NB4 (cell line): ENCODE data around the gene MAP7D2.

Experiments used
- DNase-seq: peaks from one replicate; pipeline ENCODE4 v3.0.0; 2010; ENCODE audit warnings: low read depth
- H3K4me3 ChIP-seq: one replicate; pipeline ENCODE4 v1.5.1; 2011; ENCODE audit warnings: mild to moderate bottlenecking, low read depth, low read length, moderate library complexity
- MYC ChIP-seq: IDR thresholded peaks from 2 replicates; pipeline ENCODE4 v1.6.1; 2011; ENCODE audit warnings: low read depth, low read length
- POLR2A ChIP-seq: IDR thresholded peaks from 2 replicates; pipeline ENCODE4 v1.6.1; 2011; ENCODE audit warnings: mild to moderate bottlenecking; ENCODE audit not compliant: insufficient read length; ENCODE audit errors: extremely low read depth
- TF ChIP-seq, protein P1 (sequence below): IDR thresholded peaks from one replicate; pipeline ENCODE4 v1.5.1; 2012; ENCODE audit warnings: low read depth, low read length
- TF ChIP-seq, protein P2 (sequence below): IDR thresholded peaks from 2 replicates; pipeline ENCODE4 v1.6.1; 2011; ENCODE audit warnings: low read depth, low read length

Gene MAP7D2

DNA sequence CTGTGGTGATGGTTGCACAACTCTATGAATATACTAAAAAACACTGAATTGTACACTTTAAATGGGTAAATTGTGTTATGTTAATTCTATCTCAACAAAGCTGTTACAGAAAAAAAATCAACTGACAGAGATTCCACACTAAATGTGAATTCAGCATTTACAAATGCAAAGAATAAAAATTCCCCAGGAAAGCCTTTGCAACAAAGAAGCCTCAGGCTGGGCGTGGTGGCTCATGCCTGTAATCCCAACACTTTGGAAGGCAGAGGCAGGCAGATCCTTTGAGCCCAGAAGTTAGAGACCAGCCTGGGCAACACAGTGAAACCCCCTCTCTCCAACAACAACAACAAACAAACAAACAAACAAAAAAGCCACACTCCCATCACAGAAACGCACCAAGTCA, 134.8 kb downstream of the MAP7D2 start:
- DNase-seq: no peak

GRCh38 chrX:19975845-19976244, 140.9 kb downstream of the MAP7D2 start:
- TF ChIP-seq, protein P1, sequence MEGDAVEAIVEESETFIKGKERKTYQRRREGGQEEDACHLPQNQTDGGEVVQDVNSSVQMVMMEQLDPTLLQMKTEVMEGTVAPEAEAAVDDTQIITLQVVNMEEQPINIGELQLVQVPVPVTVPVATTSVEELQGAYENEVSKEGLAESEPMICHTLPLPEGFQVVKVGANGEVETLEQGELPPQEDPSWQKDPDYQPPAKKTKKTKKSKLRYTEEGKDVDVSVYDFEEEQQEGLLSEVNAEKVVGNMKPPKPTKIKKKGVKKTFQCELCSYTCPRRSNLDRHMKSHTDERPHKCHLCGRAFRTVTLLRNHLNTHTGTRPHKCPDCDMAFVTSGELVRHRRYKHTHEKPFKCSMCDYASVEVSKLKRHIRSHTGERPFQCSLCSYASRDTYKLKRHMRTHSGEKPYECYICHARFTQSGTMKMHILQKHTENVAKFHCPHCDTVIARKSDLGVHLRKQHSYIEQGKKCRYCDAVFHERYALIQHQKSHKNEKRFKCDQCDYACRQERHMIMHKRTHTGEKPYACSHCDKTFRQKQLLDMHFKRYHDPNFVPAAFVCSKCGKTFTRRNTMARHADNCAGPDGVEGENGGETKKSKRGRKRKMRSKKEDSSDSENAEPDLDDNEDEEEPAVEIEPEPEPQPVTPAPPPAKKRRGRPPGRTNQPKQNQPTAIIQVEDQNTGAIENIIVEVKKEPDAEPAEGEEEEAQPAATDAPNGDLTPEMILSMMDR: no peak
- TF ChIP-seq MYC: no peak
- TF ChIP-seq, protein P2, sequence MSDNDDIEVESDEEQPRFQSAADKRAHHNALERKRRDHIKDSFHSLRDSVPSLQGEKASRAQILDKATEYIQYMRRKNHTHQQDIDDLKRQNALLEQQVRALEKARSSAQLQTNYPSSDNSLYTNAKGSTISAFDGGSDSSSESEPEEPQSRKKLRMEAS: no peak
- TF ChIP-seq POLR2A: no peak

More for the DNA sequence above, 134.8 kb downstream of the MAP7D2 start:
- H3K4me3 ChIP-seq: no peak overlapping the region
- TF ChIP-seq POLR2A: no peak
- TF ChIP-seq, protein P2: no peak
- TF ChIP-seq, protein P1: no peak
- no peak for TF ChIP-seq MYC

GRCh38 chrX:19972984-19973383, 143.7 kb downstream of the MAP7D2 start:
- DNase-seq: no peak
- TF ChIP-seq, protein P1: no peak
- TF ChIP-seq, protein P2: no peak
- TF ChIP-seq POLR2A (no peak), MYC (no peak)
- H3K4me3 ChIP-seq: no peak overlapping the region

More at GRCh38 chrX:19975845-19976244, 140.9 kb downstream of the MAP7D2 start:
- DNase-seq: no peak
- H3K4me3 ChIP-seq: no peak overlapping the region

DNA sequence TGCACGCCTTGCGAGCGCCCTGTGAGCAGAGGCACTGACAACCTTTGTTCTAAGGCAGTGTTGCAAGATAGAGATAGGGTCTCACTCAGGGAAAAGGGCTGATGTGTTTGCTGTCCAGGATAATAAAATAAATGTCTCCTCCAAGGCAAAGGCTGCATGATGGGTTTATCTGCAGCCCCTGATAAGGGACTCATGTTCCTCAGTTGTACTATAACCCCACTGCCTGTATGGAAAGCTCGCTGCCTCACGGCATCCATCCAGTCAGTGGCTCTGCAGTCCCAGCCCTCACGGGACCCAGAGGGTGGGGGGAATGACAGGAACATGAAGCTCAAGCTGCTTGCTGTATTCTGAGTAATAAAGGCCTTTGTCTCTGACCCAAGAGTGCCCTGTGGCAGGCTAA, 148.4 kb downstream of the MAP7D2 start:
- DNase-seq: no peak
- no peak overlapping the region for H3K4me3 ChIP-seq
- TF ChIP-seq POLR2A (no peak), MYC (no peak)
- TF ChIP-seq, protein P2: no peak
- TF ChIP-seq, protein P1: no peak

GRCh38 chrX:19966056-19966455, 150.7 kb downstream of the MAP7D2 start:
- TF ChIP-seq, protein P2: no peak
- TF ChIP-seq MYC: no peak
- no peak for TF ChIP-seq POLR2A
- TF ChIP-seq, protein P1: no peak
- no peak overlapping the region for H3K4me3 ChIP-seq
- no peak for DNase-seq
